Neutrophil (primary cell): ENCODE measurements around the gene GPR135.

Experiments used
- H3K27ac ChIP-seq: fragments of 200-600 bp; sonication (generic); 2 replicates; pipeline ENCODE4 v1.5.1; 2016; ENCODE audit warnings: mild to moderate bottlenecking, moderate library complexity
- H3K27me3 ChIP-seq: fragments of 200-600 bp; sonication (generic); 2 replicates; pipeline ENCODE4 v1.6.0; 2016; ENCODE audit warnings: mild to moderate bottlenecking
- H3K36me3 ChIP-seq: fragments of 200-600 bp; sonication (generic); 2 replicates; pipeline ENCODE4 v1.5.1; 2017
- H3K4me1 ChIP-seq, 2 experiments: fragments of 200-600 bp in 1 of 2; sonication (generic) in 1 of 2; 1 replicate in 1 of 2; 2 replicates in 1 of 2; pipeline versions ENCODE4 v1.5.1 to v1.6.1; 2013 to 2016; ENCODE audit warnings: low read depth in 1 of 2, low read length in 1 of 2, mild to moderate bottlenecking in 1 of 2, moderate library complexity in 1 of 2; ENCODE audit not compliant: control insufficient read depth in 1 of 2, insufficient read depth in 1 of 2
- H3K4me3 ChIP-seq, 2 experiments: fragments of 200-600 bp in 1 of 2; sonication (generic) in 1 of 2; 1 replicate in 1 of 2; 2 replicates in 1 of 2; pipeline ENCODE4 v1.5.1; 2013 to 2016; ENCODE audit warnings: low read depth in 1 of 2, low read length in 1 of 2, mild to moderate bottlenecking in 1 of 2, moderate library complexity in 1 of 2
- H3K9me3 ChIP-seq: fragments of 200-600 bp; sonication (generic); 2 replicates; pipeline ENCODE4 v1.5.1; 2016
- CTCF ChIP-seq: fragments of 200-600 bp; sonication (generic); IDR thresholded peaks from 2 replicates; pipeline ENCODE4 v1.5.1; 2016; ENCODE audit warnings: antibody characterized with exemption

Gene GPR135

GRCh38 chr14:59481871-59482540, 16.8 kb upstream of the GPR135 start:
- peaks cover 27 to 29% of the 10 kb centered on the region in 2 experiments for H3K4me1 ChIP-seq
- no peaks in the 10 kb centered on the region for H3K9me3 ChIP-seq
- no peaks in the 10 kb centered on the region for H3K27me3 ChIP-seq
- TF ChIP-seq CTCF: no peak
- no peak overlapping the region for H3K27ac ChIP-seq
- H3K4me3 ChIP-seq: no peak overlapping the region
- no peaks in the 10 kb centered on the region for H3K36me3 ChIP-seq

GRCh38 chr14:59481407-59481806, 16.2 kb upstream of the GPR135 start:
- Histone ChIP-seq H3K4me1 (peaks cover 25 to 29% of the 10 kb centered on the region in 2 experiments), H3K36me3 (no peaks in the 10 kb centered on the region), H3K9me3 (no peaks in the 10 kb centered on the region), H3K27ac (no peak overlapping the region), H3K4me3 (no peak overlapping the region), H3K27me3 (no peaks in the 10 kb centered on the region)
- no peak for TF ChIP-seq CTCF

GRCh38 chr14:59480166-59480565, 15.0 kb upstream of the GPR135 start:
- Histone ChIP-seq H3K27ac (no peak overlapping the region), H3K36me3 (no peaks in the 10 kb centered on the region), H3K4me3 (no peak overlapping the region), H3K27me3 (no peaks in the 10 kb centered on the region), H3K9me3 (no peaks in the 10 kb centered on the region), H3K4me1 (peaks cover 12 to 17% of the 10 kb centered on the region in 2 experiments)
- TF ChIP-seq CTCF: no peak

- Histone ChIP-seq H3K4me3 (no peak overlapping the region), H3K4me1 (peaks cover 7 to 9% of the 10 kb centered on the region in 2 experiments), H3K36me3 (no peaks in the 10 kb centered on the region), H3K27me3 (no peaks in the 10 kb centered on the region), H3K9me3 (no peaks in the 10 kb centered on the region), H3K27ac (no peak overlapping the region)
- no peak for TF ChIP-seq CTCF
Observed at GRCh38 chr14:59478540-59478939, 13.4 kb upstream of the GPR135 start.

- Histone ChIP-seq H3K4me1 (no peaks in the 10 kb centered on the region), H3K9me3 (no peaks in the 10 kb centered on the region), H3K4me3 (no peak overlapping the region), H3K36me3 (no peaks in the 10 kb centered on the region), H3K27me3 (no peaks in the 10 kb centered on the region), H3K27ac (no peak overlapping the region)
- TF ChIP-seq CTCF: no peak
Observed at GRCh38 chr14:59475709-59476108, 10.5 kb upstream of the GPR135 start.
